Progenitor cell of endocrine pancreas (in vitro differentiated cells): Measurements from ENCODE around the gene GDPD1. TPM values are rescaled to one million over a fixed set of nuclear protein-coding genes. Genes with fewer than 3 reads are reported as not detected.
"Not testable (repeated sequence)": the region's sequence is repeated elsewhere in the genome, so short reads cannot be mapped to it uniquely, and the experiment has no call there.

Source experiments
- DNase-seq: peaks from one replicate; pipeline ENCODE4 v3.0.0; 2021; ENCODE audit warnings: low spot score; ENCODE audit not compliant: unreplicated experiment
- H3K27ac Mint-ChIP-seq: 2 replicates; pipeline ENCODE4 v1.8.0; 2021; ENCODE audit warnings: mild to moderate bottlenecking, moderate library complexity, mixed read lengths
- H3K27me3 Mint-ChIP-seq: 2 replicates; pipeline ENCODE4 v1.8.0; 2021; ENCODE audit warnings: mixed read lengths
- H3K36me3 Mint-ChIP-seq: 2 replicates; pipeline ENCODE4 v1.8.0; 2022; ENCODE audit warnings: mixed read lengths; ENCODE audit not compliant: insufficient read depth
- H3K4me1 Mint-ChIP-seq: 2 replicates; pipeline ENCODE4 v1.8.0; 2021; ENCODE audit warnings: low read depth, mixed read lengths
- H3K4me3 Mint-ChIP-seq: 2 replicates; pipeline ENCODE4 v1.8.0; 2021; ENCODE audit warnings: low read depth, mild to moderate bottlenecking, moderate library complexity, mixed read lengths
- H3K9me3 Mint-ChIP-seq: 2 replicates; pipeline ENCODE4 v1.8.0; 2021; ENCODE audit warnings: low read depth, mixed read lengths
- CTCF ChIP-seq: fragments of 200-600 bp; sonication (generic); IDR thresholded peaks from one replicate; pipeline ENCODE4 v1.5.0; 2021; ENCODE audit warnings: antibody characterized with exemption, mild to moderate bottlenecking; ENCODE audit not compliant: unreplicated experiment
- long read RNA-seq: library from polyadenylated mRNA; unstranded; transcript quantifications from one replicate; pipeline ENCODE4 v2.0.0, GENCODE V29; 2020
- total RNA-seq: library from RNA; stranded (reverse); gene quantifications from 2 replicates; pipeline ENCODE4 v1.2.1, GENCODE V29; 2021

The GDPD1 gene
- 19.5 TPM in 2 replicates for total RNA-seq
- long read RNA-seq, partial matches to known transcripts: 2 of 5 reads
- long read RNA-seq, other reads (novel, unspliced or antisense): 2 of 5 reads

GRCh38 chr17:59220328-59221158 lies at the start of gene GDPD1:
Gene GDPD1 (plus strand): TSS chr17:59220511. CDS start chr17:59220610, 99 bp downstream.
- peak; percentile 69 for TF ChIP-seq CTCF
- H3K4me3 Mint-ChIP-seq: peak within 1 kb of the TSS; percentile 92
- H3K27ac Mint-ChIP-seq: peak within 1 kb of the TSS; percentile 99
- no peaks in the 10 kb centered on the region for H3K9me3 Mint-ChIP-seq
- peak; percentile 96 for DNase-seq
- peaks cover 7% of the 10 kb centered on the region for H3K4me1 Mint-ChIP-seq
- H3K36me3 Mint-ChIP-seq: peaks cover 6% of the 10 kb centered on the region
- H3K27me3 Mint-ChIP-seq: no peaks in the 10 kb centered on the region

DNA sequence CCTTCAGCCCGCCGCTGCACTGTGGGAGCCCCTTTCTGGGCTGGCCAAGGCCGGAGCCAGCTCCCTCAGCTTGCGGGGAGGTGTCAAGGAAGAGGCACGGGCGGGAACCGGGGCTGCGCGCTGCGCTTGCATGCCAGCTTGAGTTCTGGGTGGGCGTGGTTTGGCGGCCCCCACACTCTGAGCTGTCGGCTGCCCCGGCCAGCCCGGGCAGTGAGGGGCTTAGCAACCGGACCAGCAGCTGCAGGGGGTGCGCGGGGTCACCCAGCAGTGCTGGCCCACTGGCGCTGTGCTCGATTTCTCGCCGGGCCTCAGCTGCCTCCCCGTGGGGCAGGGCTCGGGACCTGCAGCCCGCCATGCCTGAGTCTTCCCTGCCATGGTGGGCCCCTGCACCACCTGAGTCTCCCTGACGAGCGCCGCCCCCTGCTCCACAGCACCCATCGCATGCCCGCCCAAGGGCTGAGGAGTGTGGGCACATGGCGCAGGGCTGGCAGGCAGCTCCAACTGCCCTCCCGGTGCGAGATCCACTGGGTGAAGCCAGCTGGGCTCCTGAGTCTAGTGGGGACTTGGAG lies 47.8 kb upstream of the GDPD1 start:
- H3K4me1 Mint-ChIP-seq: no peaks in the 10 kb centered on the region
- no peaks in the 10 kb centered on the region for H3K27me3 Mint-ChIP-seq
- H3K27ac Mint-ChIP-seq: no peak overlapping the region
- DNase-seq: no peak
- no peaks in the 10 kb centered on the region for H3K9me3 Mint-ChIP-seq
- peaks cover 23% of the 10 kb centered on the region for H3K36me3 Mint-ChIP-seq
- TF ChIP-seq CTCF: no peak
- no peak overlapping the region for H3K4me3 Mint-ChIP-seq

GRCh38 chr17:59174671-59175070 lies 45.6 kb upstream of the GDPD1 start:
- Mint-ChIP-seq H3K4me3 (no peak overlapping the region), H3K27ac (no peak overlapping the region), H3K9me3 (no peaks in the 10 kb centered on the region), H3K36me3 (peaks cover 23% of the 10 kb centered on the region), H3K27me3 (no peaks in the 10 kb centered on the region), H3K4me1 (no peaks in the 10 kb centered on the region)
- TF ChIP-seq CTCF: no peak
- no peak for DNase-seq

- DNase-seq: no peak
- Mint-ChIP-seq H3K36me3 (peaks cover 25% of the 10 kb centered on the region), H3K4me3 (no peak overlapping the region), H3K27me3 (no peaks in the 10 kb centered on the region), H3K4me1 (no peaks in the 10 kb centered on the region), H3K27ac (no peak overlapping the region), H3K9me3 (no peaks in the 10 kb centered on the region)
- TF ChIP-seq CTCF: no peak
Measured at GRCh38 chr17:59175076-59175475, 45.2 kb upstream of the GDPD1 start.

DNA sequence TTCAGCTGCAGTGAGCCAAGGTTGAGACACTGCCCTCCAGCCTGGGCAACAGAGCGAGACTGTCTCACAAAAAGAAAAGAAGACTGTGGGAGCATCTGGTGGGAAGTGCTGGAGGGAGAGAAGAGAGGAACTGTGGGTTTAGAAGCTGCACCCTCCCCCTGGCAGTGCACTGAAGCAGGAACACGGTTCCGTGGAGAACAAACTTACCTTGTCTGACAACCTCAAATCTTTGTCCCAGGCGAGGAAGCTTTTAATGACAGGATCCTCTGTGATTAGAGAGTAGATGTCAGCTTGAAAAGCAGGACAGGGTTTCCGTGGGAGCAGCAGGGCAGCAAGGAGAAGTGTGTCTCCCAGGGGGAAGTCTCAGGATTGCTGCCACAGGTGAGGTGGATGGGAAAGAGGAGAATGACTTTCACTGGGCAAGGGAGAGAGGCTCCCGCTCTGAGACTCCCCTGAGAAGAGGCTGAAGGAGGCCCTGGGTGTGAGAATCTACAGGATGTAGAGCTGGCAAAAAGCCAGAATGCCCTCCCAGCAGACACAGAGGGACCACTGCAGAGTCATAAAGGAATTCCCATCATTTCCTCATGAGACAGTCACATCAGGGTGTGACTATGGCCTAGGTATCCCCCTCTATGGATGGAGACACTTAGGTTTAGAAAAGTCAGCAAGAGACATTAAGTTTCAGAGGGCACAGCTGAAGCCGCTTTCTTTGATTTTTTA lies 41.9 kb upstream of the GDPD1 start:
- Mint-ChIP-seq H3K4me3 (no peak overlapping the region), H3K4me1 (no peaks in the 10 kb centered on the region), H3K27ac (no peak overlapping the region)

GRCh38 chr17:59179601-59180000 lies 40.7 kb upstream of the GDPD1 start:
- H3K36me3 Mint-ChIP-seq: peaks cover 10% of the 10 kb centered on the region
- not testable (repeated sequence) for H3K27ac Mint-ChIP-seq, H3K9me3 Mint-ChIP-seq, H3K27me3 Mint-ChIP-seq, DNase-seq, H3K4me3 Mint-ChIP-seq, H3K4me1 Mint-ChIP-seq

More for the DNA sequence above, 41.9 kb upstream of the GDPD1 start:
- DNase-seq: no peak
- TF ChIP-seq CTCF: no peak
- Mint-ChIP-seq H3K36me3 (peaks cover 16% of the 10 kb centered on the region), H3K9me3 (no peaks in the 10 kb centered on the region), H3K27me3 (no peaks in the 10 kb centered on the region)
